ENCODE measurements around the gene PTP4A2. TPM values are rescaled to one million over a fixed set of nuclear protein-coding genes. Genes with fewer than 3 reads are reported as not detected.

PTP4A2 gene
- total RNA-seq: 262 and 303 TPM in 2 replicates

DNA sequence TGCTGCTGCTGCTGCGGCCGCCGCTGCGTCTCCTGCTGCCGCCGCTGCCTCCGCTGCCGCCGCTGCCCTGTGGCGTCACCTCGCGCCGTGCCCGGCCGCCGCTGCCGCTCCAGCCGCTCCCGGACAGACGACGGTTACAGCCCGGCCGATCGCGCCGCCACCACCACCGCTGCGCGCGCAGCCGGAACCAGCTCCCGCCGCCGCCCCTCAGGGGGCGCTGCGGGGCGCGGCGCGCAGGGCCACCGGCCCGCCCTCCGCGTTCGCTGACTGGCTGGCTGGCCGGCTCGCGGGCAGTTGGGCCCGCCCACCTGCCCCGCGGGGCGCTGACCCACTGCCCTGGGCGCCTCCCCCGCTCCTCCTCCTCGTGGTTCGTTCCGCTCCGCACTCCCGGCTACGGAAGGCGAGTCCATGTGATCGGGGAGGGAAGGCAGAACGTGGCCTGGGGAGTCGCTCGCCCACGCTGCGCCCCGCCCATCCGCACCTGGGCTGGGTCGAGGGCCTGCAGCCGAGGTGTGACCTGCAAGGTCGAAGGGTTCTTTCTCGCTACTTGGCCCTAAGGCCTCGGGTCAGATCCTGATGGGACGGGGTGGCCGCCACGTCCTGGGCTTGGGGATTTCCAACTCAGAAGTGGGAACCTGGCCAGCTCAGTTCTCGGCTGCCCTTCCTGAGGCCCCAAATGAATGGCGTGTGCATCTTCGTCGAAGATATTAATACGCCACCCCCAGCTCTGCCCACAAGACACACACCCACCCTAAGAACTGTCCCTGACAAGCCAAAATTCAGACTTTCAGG lies at the start of gene PTP4A2:
Gene PTP4A2 (minus strand): TSS at position 185 of the 792 bp plus-strand sequence. CDS start 19,303 bp downstream, outside the sequence.

Other genes starting within 250 kb of the PTP4A2 start
- 0.54 and 1.0 TPM in 2 replicates for gene COL16A1, start 234.4 kb downstream of the PTP4A2 start, total RNA-seq
- gene ADGRB2, start 174.0 kb downstream of the PTP4A2 start, total RNA-seq: 0.85 and 1.2 TPM in 2 replicates
- 33.4 and 49.5 TPM in 2 replicates for gene SPOCD1, start 122.3 kb downstream of the PTP4A2 start, total RNA-seq
- gene KHDRBS1, start 75.5 kb upstream of the PTP4A2 start, total RNA-seq: 53.1 and 68.0 TPM in 2 replicates
- 10.6 and 11.8 TPM in 2 replicates for gene TMEM39B, start 134.6 kb upstream of the PTP4A2 start, total RNA-seq
- 28.3 and 32.8 TPM in 2 replicates for gene KPNA6, start 169.7 kb upstream of the PTP4A2 start, total RNA-seq
- gene TXLNA, start 241.3 kb upstream of the PTP4A2 start, total RNA-seq: 69.9 and 73.1 TPM in 2 replicates